Stimulated activated CD8-positive, alpha-beta memory T cell treated with anti-CD3 and anti-CD28 coated beads, Interleukin-7, amount 100 ng/mL, for 4 hours (primary cell): ENCODE data around the gene ANXA8.

ENCODE experiments used
- DNase-seq, 2 donors: peaks; one replicate each; pipeline ENCODE4 v3.0.0-alpha.2; 2020; ENCODE audit warnings: low read depth in 2 of 2

Gene ANXA8

DNA sequence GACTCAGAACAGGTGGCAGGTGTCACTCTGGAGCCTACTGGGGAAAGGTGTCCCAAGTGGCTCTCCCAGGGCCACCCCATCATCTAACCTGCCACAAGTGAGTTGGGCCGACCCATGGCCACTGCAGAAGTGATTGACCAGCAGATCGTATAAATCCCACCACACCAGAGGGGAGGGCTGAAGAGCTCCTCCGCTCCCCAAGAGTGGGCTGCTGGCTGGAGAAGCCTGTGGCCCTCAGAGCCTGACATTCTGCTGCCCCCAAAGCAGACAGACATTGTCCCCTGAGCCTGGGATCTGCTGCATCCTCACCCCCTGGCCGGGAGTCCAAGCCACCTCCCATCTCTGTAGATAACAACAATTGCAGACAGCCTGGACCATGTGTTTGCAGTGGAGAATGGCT lies 36.7 kb downstream of the ANXA8 start:
- DNase-seq = no peak

DNA sequence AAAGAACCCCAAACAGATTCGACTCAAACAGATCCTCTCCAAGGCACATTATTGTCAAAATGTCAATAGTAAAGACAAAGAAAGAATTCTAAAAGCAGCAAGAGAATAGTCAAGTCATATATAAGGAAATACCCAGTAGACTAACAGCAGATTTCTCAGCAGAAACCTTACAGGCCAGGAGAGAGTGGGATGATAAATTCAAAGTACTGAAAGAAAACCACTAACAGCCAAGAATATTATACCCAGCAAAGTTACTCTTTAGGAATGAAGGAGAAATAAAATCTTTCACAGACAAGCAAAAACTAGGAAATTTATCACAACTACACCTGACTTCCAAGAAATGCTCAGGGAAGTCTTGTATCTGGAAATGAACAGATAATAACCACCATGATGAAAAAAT lies 38.2 kb downstream of the ANXA8 start:
- DNase-seq = no peak

DNA sequence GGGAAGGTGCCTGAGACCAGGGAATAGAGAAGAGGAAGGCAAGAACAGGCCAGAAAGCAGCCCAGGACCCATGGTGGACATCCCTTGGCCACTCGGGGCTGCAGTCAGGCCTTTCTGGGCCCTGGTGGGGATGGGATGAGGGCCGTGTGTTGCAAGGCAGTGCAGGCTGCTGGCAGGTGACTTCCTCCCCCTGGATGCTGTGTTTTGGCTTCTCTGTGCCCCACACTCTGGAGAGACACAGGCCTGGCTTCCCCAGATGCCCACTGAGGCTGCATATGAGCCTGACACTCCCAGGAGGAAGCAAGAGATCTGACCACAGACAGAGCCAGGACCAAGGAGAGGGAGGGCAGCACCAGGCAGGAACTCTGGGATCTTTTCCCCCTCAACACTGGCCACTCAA lies 39.9 kb downstream of the ANXA8 start:
- DNase-seq = no peak

DNA sequence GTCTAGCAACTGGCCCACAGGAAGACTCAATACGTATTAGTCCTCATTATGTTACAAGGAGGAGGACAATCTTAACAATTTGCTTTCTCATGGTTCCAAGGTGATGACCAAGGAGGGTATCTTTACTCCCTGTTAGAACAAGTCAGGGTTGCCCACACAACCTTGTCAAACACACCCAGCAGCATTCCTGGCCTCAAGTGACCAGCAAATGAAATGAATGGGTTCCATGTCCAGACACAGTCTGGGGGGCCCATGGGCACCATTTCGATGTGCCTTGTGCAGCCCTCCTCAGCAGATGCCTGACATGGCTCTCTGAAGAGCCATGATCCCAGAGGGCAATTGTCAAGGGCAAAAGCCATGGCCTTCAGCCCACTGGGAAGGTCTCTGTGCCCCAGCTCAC lies 40.8 kb downstream of the ANXA8 start:
- no peak for DNase-seq

DNA sequence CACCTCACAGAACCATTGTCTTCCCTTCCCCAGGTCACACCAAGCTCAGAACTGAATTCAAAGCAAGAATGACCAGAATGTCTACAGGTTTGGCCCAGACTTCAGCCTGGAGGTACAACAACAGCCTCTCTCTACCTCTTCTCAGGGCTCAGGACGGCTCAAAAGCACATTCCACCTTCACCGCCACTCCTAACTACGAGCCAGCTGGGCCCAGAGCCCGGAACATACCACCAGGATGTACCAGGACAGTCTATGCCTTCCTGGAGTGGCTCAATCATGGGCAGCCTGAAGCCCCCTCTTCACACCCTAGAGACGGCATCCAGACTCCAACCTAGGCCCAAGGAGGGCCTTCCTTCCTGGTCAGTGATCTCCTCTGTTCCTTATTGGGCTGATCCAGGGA lies 41.6 kb downstream of the ANXA8 start:
- no peak for DNase-seq

DNA sequence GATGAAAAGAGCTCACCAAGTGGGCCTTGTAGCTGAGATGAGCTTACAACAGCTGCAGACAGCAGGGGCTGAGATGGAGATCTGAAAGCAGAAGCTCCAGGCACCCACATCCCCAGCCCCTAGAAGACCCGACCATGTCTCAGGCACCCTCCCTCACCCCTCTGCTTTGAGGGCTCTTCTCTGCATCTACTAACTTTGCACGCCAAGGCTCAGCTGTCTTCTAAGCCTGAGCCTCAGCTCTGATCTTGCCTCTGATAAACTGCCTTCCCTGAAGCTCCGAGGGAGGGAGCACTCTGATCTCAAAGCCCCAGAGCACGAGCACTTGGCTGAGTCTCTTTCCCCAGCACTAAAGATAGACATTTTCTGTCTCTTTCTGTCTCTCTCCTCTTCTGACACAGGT lies 42.0 kb downstream of the ANXA8 start:
- no peak for DNase-seq

DNA sequence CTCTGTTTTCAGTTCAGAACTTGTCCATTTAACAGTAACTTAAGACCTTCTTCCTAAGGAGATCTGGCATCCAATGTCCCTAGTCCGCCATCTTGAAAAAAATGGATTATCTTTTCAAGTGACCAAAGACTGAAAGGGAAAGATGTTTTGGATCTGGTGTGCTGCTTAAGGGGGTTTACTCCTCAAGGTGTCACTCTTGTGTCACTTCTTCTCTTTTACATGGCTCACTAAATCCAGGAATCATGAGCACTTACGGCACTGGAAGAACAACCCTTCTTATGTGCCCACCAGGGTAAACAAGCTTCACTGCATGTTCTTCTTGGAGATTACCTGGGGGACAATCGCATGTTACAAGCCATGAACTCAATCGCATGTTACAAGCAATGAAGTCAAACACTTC lies 43.7 kb downstream of the ANXA8 start:
- DNase-seq = no peak

DNA sequence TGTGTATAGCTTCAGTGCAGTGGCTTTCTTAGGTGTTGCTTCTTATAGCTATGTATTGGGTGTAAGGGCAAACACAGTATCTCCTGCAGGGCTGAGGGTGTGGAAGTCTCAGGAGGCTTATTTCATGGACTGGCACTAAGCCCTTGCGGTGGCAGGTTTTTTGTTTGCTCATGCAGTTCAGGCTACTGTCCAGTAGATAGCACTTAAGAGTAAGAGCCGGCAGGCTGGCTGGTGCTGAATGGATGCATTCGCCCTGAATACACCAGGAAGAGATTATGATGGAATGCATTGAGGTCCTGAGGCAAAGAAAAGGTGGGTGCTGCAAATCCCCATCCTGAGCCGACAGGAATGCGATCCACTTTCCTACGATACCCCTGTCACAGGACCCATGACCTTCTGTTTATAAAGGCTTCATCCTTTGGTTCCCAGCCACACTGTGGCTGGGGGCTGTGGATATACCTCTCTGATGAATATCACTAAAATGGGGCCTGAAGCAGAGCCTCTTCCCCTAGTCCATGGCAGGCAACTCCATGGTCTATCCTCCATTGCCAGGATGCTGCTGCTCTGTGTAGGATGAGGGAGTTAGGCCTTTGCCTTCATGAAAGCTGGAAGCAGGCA lies 44.9 kb downstream of the ANXA8 start:
- no peak for DNase-seq

DNA sequence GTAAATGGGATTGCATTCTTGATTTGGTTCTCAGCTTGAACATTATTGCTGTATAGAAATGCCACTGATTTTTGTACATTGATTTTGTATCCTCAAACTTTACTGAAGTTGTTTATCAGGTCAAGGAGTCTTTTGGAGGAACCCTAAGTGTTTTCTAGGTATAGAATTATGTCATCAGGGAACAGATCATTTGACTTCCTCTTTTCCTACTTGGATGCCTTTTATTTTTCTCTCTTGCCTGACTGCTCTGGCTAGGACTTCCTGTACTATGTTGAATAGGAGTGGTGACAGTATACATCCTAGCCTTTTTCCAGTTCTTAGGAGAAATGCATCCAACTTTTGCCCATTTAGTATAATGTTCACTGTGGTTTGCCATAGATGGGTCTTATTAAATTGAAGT lies 48.8 kb downstream of the ANXA8 start:
- no peak for DNase-seq

DNA sequence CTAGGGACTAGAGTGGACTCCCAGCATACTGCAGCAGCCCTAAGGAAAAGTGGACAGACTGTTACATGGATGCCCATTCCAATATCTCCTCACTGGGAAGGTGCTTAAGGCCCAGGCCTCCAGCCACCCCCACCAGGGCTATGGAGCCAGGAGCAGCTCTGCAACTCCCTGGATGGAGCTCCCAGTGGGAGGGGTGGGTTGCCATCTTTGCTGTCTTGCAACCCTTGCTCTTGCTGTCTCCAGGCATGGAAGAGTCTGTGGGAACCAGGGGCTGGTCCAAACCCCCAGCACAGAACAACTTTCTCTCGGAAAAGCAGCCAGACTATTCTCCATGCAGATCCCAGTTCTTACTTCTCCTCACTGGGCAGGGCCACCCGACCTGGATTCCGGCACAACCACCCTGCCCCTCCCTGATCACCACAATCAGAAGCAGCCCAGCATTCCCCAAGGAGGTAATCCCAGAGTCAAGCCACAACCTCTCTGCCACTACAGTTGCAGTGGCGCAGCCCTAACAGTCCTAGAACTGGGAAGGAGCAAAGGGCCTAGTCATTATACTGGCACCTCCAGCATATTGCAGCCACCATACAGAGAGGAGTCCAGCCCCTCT lies 58.0 kb downstream of the ANXA8 start:
- no peak for DNase-seq

DNA sequence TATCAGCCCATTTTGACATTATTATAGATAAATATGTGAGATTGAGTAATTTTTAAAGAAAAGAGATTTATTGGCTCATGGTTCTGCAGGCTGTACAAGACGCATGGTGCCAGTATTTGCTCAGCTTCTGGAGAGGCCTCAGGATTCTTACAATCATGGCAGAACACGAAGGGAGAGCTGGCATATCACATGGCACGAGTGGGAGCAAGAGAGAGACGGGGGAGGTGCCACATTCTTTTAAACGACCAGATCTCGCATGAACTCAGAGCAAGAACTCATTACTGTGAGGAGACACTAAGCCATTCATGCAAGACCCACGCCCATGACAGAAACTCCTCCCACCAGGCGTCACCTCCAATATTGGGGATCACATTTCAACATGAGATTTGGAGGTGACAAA lies 59.7 kb downstream of the ANXA8 start:
- DNase-seq = no peak

DNA sequence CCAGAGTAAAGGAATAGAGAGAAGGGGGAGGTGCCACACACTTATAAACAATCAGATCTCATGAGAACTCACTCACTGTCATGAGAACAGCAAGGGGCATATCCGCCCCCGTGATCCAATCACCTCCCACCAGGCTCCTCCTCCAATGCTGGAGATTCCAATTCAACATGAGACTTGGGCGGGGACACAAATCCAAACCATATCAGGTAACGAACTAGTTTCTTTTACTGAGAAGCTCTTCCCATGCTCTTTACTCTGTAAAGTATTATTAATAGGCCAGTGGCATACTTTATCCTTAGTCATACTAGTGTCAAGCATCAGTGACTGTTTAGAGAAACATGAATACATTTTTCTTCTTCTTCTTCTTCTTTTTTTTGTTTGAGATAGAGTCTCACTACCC lies 60.4 kb downstream of the ANXA8 start:
- DNase-seq = no peak

DNA sequence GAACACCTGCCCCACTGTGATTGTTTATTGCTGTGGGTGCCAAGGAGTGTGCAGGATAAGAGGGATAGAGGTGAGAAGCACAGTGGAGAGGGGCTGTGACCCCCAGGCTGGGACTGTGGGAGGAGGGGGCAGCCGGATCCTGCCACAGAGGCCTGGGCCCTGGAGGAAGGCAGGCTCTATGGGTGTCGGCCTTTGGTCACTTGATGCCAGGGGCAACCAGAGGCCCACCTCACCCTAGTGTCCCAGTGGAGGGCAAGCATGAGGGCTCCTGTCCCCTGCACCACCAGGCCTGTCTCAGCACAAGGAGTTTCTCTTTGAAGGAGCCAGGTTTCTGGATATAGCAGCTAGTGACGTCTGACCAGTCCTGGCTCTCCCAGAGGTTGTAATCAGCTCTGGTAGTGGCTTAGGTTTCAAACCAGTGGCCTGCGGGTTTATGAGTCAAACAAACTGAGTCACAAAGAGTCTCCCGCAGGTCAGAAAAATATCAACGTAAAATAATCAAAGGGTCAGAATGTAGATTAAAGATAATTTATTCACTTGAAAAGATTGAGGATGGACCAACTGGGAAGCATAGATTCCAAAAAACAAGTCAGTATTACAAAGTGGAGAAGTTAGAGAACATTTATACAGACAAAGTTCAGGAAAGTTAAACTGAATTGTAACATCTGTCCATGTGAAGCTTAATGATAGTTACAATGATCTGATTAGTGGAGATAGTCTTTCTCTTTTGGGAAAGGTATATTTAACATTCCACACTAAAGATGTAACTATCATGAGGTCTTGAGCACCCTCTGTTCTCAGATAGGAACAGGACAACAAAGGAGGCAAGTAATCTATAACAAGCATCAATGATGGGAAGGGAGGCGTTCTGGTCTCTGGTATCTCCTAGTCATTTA lies 62.6 kb downstream of the ANXA8 start:
- DNase-seq = no peak

DNA sequence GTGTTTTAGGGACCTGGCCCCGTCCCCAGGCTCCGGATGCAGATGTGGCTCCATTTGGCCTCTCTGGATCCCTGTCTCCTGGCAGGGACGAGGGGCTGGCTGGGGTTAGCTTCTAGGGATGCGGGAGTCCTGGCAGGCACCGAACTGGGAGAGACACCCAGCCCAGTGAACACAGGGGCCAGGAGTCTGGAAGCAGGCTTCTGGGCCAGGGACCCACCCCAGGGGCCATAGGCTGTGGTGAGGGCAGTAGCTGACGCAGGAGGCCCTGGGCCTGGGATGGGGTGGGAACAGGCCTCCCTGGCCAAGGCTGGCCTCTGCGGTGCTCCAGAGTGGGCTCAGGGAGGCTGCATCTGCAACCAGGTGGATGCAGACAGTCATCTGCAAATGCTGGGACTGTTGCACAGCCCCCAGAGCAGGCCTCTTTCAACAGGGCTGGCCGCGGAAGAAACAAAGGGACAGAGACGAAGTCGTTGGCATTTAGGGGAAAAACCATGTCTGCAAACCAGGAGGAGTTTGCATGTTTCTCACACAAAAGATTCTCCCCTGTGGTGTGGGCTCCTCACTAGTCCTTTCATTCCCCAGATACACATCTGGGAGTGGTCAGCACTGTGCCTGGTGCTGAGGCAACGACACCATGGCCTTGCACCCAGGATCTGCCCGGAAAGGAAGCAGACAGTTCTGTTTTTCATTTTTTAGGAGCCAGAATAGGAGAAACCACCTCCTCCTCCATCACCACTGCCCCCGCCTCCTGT lies 63.4 kb downstream of the ANXA8 start:
- no peak for DNase-seq

DNA sequence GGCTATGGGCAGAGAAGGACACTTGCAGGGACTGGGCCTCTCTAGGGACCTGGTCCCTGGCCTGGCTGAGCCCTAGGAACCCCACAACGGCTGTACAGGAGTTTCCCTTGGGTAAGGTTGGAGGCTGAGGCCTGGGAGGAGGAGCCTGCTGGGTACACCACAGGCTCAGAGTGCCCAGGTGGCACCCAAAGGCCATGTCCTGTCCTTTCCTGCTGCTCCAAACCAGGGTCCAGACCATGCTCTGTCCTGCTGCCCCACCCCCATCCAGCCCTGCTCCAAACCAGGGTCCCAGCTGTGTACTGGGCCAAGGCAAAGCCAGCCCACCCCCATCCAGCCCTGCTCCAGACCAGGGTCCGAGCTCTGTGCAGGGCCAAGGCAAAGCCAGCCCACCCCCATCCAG lies 64.5 kb downstream of the ANXA8 start:
- no peak for DNase-seq

DNA sequence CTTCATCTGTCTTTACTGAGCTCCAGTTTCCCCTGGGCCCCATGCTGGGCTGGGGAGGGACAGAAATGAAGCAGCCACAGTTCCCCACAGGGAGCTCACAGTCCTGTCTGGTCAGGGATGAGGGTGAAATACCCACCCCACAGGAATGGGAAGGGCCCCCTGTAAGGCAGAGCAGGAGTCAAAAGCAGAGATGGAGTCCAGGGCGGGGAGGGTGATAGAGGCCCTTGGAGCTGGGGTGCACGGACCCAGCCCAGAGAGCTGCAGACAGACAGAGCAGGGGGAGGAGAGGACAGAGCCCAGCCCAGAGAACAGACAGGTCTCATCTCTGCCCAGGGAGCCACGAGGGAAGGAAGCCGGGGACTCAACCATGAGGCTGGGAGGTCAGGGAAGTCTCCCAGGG lies 64.9 kb downstream of the ANXA8 start:
- no peak for DNase-seq

DNA sequence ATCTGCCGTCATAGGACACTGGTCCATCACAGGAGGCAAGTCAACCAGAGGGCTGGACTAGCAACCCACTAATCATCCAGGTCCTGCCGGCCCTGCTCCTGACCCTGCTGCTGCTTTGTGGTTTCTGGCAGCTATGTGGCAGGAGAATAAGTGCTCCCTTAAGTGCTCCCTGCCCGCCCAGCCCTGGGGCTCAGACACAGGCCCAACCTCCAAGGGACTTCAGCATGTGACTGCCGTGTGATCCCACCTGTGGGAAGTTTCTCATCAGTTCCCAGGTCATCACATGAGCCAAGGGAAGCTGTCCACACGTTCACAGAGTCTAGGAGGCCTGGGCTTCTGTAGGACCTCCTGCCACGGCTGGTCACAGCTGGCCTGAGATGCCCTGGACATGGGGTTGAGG lies 65.6 kb downstream of the ANXA8 start:
- DNase-seq = no peak
